Stimulated activated CD8-positive, alpha-beta memory T cell treated with anti-CD3 and anti-CD28 coated beads, Interleukin-4, amount 100 ng/mL, for 1 hour (primary cell): ENCODE data around the gene POU6F2.

Source experiments
- DNase-seq, 2 donors: peaks; one replicate each; pipeline ENCODE4 v3.0.0-alpha.2; 2020; ENCODE audit warnings: low read depth in 2 of 2, low spot score in 1 of 2

POU6F2 gene

GRCh38 chr7:39392151-39392550 is 414.4 kb downstream of the POU6F2 start:
- DNase-seq, result no peak

- DNase-seq, result no peak
Observed at GRCh38 chr7:39394105-39394680, 416.5 kb downstream of the POU6F2 start.

- DNase-seq, result no peak
Observed at GRCh38 chr7:39399458-39399857, 421.7 kb downstream of the POU6F2 start.

GRCh38 chr7:39399986-39400385 is 422.3 kb downstream of the POU6F2 start:
- no peak for DNase-seq

- no peak for DNase-seq
Observed at GRCh38 chr7:39400836-39401235, 423.1 kb downstream of the POU6F2 start.

- DNase-seq, result no peak
Observed at GRCh38 chr7:39402034-39402433, 424.3 kb downstream of the POU6F2 start.

- no peak for DNase-seq
Observed at GRCh38 chr7:39404907-39405306, 427.2 kb downstream of the POU6F2 start.

GRCh38 chr7:39405581-39405980 is 427.9 kb downstream of the POU6F2 start:
- DNase-seq, result no peak

- no peak for DNase-seq
Observed at GRCh38 chr7:39406467-39406866, 428.8 kb downstream of the POU6F2 start.

- DNase-seq, result no peak
Observed at GRCh38 chr7:39407137-39407536, 429.4 kb downstream of the POU6F2 start.

GRCh38 chr7:39407723-39408122 is 430.0 kb downstream of the POU6F2 start:
- DNase-seq, result no peak

- no peak for DNase-seq
Observed at GRCh38 chr7:39408906-39409305, 431.2 kb downstream of the POU6F2 start.

GRCh38 chr7:39410582-39410981 is 432.9 kb downstream of the POU6F2 start:
- DNase-seq, result no peak

GRCh38 chr7:39413636-39414223 is 436.0 kb downstream of the POU6F2 start:
- no peak for DNase-seq

GRCh38 chr7:39414224-39415035 is 436.7 kb downstream of the POU6F2 start:
- no peak for DNase-seq

- DNase-seq, result no peak
Observed at GRCh38 chr7:39415091-39415787, 437.5 kb downstream of the POU6F2 start.

- DNase-seq, result no peak
Observed at GRCh38 chr7:39416866-39417265, 439.2 kb downstream of the POU6F2 start.

GRCh38 chr7:39417642-39418041 is 439.9 kb downstream of the POU6F2 start:
- no peak for DNase-seq

- DNase-seq, result no peak
Observed at GRCh38 chr7:39421251-39421650, 443.5 kb downstream of the POU6F2 start.

- no peak for DNase-seq
Observed at GRCh38 chr7:39421661-39422060, 444.0 kb downstream of the POU6F2 start.

GRCh38 chr7:39428221-39428620 is 450.5 kb downstream of the POU6F2 start:
- DNase-seq, result no peak

- DNase-seq, result no peak
Observed at GRCh38 chr7:39429421-39429820, 451.7 kb downstream of the POU6F2 start.
